Osteoblast (primary cell): Measurements from ENCODE around the gene PLXNA2. TPM values are rescaled to one million over a fixed set of nuclear protein-coding genes. Genes with fewer than 3 reads are reported as not detected.

ENCODE experiments used
- DNase-seq: peaks from one replicate; pipeline ENCODE4 v3.0.0; 2011; ENCODE audit warnings: low spot score, mixed read lengths; ENCODE audit not compliant: insufficient read length; ENCODE audit errors: missing footprints
- H2AFZ ChIP-seq: 2 replicates; pipeline ENCODE4 v1.6.0; 2011; ENCODE audit warnings: mild to moderate bottlenecking, low read length
- H3K27ac ChIP-seq: 2 replicates; pipeline ENCODE4 v1.5.1; 2011; ENCODE audit warnings: mild to moderate bottlenecking, low read depth, low read length, moderate library complexity
- H3K27me3 ChIP-seq: 2 replicates; pipeline ENCODE4 v1.6.0; 2012; ENCODE audit warnings: mild to moderate bottlenecking, control low read depth, inconsistent platforms, low read length, moderate library complexity; ENCODE audit not compliant: insufficient read depth
- H3K36me3 ChIP-seq: 2 replicates; pipeline ENCODE4 v1.5.1; 2011; ENCODE audit warnings: mild to moderate bottlenecking, low read length, control low read depth, moderate library complexity; ENCODE audit not compliant: insufficient read depth
- H3K4me1 ChIP-seq: 2 replicates; pipeline ENCODE4 v1.5.1; 2011; ENCODE audit warnings: mild to moderate bottlenecking, low read length, control low read depth, moderate library complexity; ENCODE audit not compliant: insufficient read depth
- H3K4me2 ChIP-seq: 2 replicates; pipeline ENCODE4 v1.6.0; 2011; ENCODE audit warnings: mild to moderate bottlenecking, low read length; ENCODE audit not compliant: insufficient read depth
- H3K4me3 ChIP-seq: fragments of 200-600 bp; sonication (generic); 3 replicates; pipeline ENCODE4 v1.5.1; 2012; ENCODE audit warnings: mild to moderate bottlenecking, low read length, inconsistent platforms; ENCODE audit not compliant: insufficient read depth
- H3K79me2 ChIP-seq: 2 replicates; pipeline ENCODE4 v1.6.0; 2012; ENCODE audit warnings: mild to moderate bottlenecking, low read length, control low read depth, inconsistent platforms; ENCODE audit not compliant: insufficient read depth
- H3K9me3 ChIP-seq: 2 replicates; pipeline ENCODE4 v1.5.1; 2011; ENCODE audit warnings: low read depth, low read length, control low read depth
- H4K20me1 ChIP-seq: 2 replicates; pipeline ENCODE4 v1.6.0; 2012; ENCODE audit warnings: mild to moderate bottlenecking, low read length, control low read depth; ENCODE audit not compliant: insufficient read depth
- total RNA-seq: library from RNA; depleted of rRNA; stranded (reverse); fragments of >200 nt; gene quantifications from 2 replicates; pipeline ENCODE4 v1.2.3, GENCODE V29; 2012
- TF ChIP-seq, protein P1 (sequence below): IDR thresholded peaks from 2 replicates; pipeline ENCODE4 v1.5.1; 2011; ENCODE audit warnings: mild to moderate bottlenecking, low read depth, low read length, moderate library complexity; ENCODE audit errors: extremely low read depth

PLXNA2 gene
- total RNA-seq, 1 donor: 3.3 TPM

DNA sequence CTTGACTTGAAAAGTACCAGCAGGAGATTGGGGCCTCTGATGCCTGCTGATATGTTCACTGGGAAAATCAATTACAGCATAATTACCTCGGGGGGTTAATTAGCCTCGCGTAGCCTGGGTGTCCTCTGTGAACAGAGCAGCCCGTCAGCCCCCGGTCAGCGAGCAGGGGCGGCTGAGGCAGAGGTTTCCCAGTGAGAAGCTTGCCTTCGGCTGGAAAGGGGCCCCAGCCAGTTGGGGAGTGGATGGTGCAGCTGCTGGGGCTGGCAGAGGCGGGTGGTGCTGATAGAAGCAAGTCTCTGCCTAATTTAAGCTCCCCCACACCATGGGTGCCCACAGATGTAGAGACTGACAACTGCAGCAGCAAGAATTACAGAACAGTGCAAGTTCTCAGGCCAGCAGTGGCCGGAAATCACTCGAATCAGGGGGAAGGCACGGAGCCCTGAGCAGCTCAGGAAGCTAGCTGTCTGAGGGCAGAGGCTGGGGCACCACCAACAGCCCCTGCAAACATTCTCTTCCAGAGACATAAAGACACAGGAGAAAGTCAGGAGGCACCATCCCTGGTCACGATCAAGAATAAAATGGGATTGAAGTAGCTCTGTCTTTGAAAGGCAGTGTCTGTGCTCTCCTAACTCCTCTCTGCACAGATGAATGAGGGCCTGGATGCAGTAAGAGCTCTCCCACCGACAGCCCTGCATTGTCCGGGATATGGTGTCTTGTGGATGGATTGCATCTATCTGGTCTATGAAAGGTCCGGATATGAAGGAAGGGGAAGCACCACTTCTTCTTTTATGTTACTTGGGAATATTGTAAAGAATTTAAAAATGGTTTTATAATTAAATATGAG lies 166.7 kb downstream of the PLXNA2 start:
- no peak overlapping the region for H3K4me3 ChIP-seq
- H3K27ac ChIP-seq: no peak overlapping the region
- H3K4me1 ChIP-seq: no peaks in the 10 kb centered on the region
- DNase-seq: no peak
- H4K20me1 ChIP-seq: no peaks in the 10 kb centered on the region
- no peaks in the 10 kb centered on the region for H3K9me3 ChIP-seq
- no peaks in the 10 kb centered on the region for H3K36me3 ChIP-seq
- no peaks in the 10 kb centered on the region for H3K79me2 ChIP-seq
- TF ChIP-seq, protein P1, sequence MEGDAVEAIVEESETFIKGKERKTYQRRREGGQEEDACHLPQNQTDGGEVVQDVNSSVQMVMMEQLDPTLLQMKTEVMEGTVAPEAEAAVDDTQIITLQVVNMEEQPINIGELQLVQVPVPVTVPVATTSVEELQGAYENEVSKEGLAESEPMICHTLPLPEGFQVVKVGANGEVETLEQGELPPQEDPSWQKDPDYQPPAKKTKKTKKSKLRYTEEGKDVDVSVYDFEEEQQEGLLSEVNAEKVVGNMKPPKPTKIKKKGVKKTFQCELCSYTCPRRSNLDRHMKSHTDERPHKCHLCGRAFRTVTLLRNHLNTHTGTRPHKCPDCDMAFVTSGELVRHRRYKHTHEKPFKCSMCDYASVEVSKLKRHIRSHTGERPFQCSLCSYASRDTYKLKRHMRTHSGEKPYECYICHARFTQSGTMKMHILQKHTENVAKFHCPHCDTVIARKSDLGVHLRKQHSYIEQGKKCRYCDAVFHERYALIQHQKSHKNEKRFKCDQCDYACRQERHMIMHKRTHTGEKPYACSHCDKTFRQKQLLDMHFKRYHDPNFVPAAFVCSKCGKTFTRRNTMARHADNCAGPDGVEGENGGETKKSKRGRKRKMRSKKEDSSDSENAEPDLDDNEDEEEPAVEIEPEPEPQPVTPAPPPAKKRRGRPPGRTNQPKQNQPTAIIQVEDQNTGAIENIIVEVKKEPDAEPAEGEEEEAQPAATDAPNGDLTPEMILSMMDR: no peak
- H2AFZ ChIP-seq: no peak overlapping the region
- no peak overlapping the region for H3K4me2 ChIP-seq
- H3K27me3 ChIP-seq: no peaks in the 10 kb centered on the region

DNA sequence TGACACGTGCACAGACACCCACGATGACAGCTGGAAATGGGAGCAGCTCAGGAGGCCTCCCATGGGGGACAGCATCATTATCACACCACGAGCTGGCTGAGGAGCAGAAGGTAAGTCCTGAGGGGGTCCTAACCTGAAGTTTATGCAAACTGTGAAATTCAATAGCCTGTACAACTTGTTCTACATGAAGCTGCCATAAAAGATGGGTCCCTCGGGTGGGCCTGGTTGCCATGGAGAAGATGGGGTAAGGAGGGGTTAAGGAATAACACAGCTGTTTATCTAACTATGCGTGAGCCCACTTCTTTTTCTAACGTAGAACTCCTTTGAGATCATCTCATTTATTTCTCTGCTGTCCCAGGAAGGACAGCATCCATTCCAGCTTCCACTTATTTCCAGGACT lies 169.8 kb downstream of the PLXNA2 start:
- no peak overlapping the region for H2AFZ ChIP-seq
- no peaks in the 10 kb centered on the region for H3K9me3 ChIP-seq
- no peaks in the 10 kb centered on the region for H4K20me1 ChIP-seq
- no peaks in the 10 kb centered on the region for H3K4me1 ChIP-seq
- H3K79me2 ChIP-seq: no peaks in the 10 kb centered on the region
- TF ChIP-seq, protein P1: no peak
- H3K4me3 ChIP-seq: no peak overlapping the region
- H3K27me3 ChIP-seq: no peaks in the 10 kb centered on the region
- H3K4me2 ChIP-seq: no peak overlapping the region
- no peaks in the 10 kb centered on the region for H3K36me3 ChIP-seq
- H3K27ac ChIP-seq: no peak overlapping the region
- DNase-seq: no peak

DNA sequence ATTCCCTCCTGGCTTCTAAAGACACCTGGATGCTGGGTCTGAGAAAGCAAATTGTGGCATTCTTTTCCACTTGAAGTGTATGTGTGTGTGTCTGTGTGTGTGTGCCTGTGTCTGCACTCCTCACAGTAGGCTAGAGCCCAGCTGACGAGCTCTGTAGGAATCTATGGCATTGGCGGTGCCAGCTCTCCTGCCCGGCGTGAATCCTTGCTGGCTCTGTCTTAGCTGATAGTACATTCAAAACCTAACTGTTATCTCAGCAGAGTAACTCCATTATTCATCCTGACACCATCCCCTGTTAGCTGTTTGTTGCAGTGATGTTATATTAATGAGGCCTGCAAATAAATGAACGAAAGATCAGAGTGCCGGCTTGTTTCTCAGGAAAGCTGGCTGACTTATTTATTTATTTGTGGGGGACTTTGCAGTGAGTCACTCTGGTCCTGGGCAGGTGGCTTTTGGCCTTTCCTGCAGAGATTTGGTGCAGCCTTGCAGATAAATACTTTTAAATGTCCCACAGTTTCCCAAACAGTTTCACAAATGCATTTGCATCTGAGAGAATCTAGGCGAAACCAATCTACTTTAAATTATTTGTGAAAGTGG lies 172.7 kb downstream of the PLXNA2 start:
- TF ChIP-seq, protein P1: no peak
- no peak for DNase-seq

DNA sequence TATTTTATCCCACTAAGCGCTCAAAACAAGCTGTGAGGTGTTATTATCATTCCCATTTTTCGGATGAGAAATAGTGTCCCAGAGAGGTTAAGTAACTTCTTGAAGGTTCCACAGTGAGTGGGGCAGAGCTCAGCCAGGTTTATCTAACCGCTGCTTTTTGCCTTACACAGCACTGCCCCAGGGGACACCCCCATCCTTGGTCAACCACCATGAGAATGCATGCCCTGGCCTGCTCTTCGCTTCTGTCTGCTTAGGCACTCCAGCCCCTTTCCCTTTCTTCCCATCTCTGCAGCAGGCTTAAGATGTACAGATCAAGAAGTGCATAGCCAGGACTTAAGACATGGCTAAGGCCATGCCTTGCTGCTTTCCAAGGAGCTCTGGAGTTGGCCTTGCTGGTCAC lies 174.3 kb downstream of the PLXNA2 start:
- H3K9me3 ChIP-seq: no peaks in the 10 kb centered on the region
- H3K27me3 ChIP-seq: no peaks in the 10 kb centered on the region
- TF ChIP-seq, protein P1: no peak

More for the DNA sequence above, 172.7 kb downstream of the PLXNA2 start:
- Histone ChIP-seq H2AFZ (no peak overlapping the region), H3K4me2 (no peak overlapping the region), H3K79me2 (no peaks in the 10 kb centered on the region), H4K20me1 (no peaks in the 10 kb centered on the region), H3K27ac (no peak overlapping the region), H3K4me1 (no peaks in the 10 kb centered on the region), H3K27me3 (no peaks in the 10 kb centered on the region), H3K9me3 (no peaks in the 10 kb centered on the region), H3K4me3 (no peak overlapping the region), H3K36me3 (no peaks in the 10 kb centered on the region)

More for the DNA sequence above, 174.3 kb downstream of the PLXNA2 start:
- no peak overlapping the region for H3K4me2 ChIP-seq
- H3K79me2 ChIP-seq: no peaks in the 10 kb centered on the region
- no peak overlapping the region for H3K27ac ChIP-seq
- no peaks in the 10 kb centered on the region for H3K4me1 ChIP-seq
- H3K4me3 ChIP-seq: no peak overlapping the region
- H4K20me1 ChIP-seq: no peaks in the 10 kb centered on the region
- H3K36me3 ChIP-seq: no peaks in the 10 kb centered on the region
- DNase-seq: no peak
- H2AFZ ChIP-seq: no peak overlapping the region
